Liver (tissue), 9 donors: ENCODE data around the gene SLC7A6. TPM values are rescaled to one million over a fixed set of nuclear protein-coding genes. Genes with fewer than 3 reads are reported as not detected.
A peak's percentile ranks its signal among the peaks of the same experiment; 100 is the strongest.

Source experiments
- DNase-seq: peaks from one replicate; pipeline ENCODE4 v3.0.0-alpha.2; 2017; ENCODE audit warnings: low spot score
- H3K27ac ChIP-seq, 2 donors: one replicate each; pipeline ENCODE4 v1.7.0; 2013; ENCODE audit warnings: inconsistent platforms in 2 of 2, low read length in 2 of 2, control low read depth in 1 of 2, low read depth in 1 of 2, mild to moderate bottlenecking in 1 of 2
- H3K27me3 ChIP-seq, 4 donors: one replicate each; pipeline versions ENCODE4 v1.6.1 to v1.7.0; 2013; ENCODE audit warnings: low read length in 3 of 4, inconsistent platforms in 1 of 4, mild to moderate bottlenecking in 1 of 4, moderate library complexity in 1 of 4; ENCODE audit not compliant: control insufficient read depth in 4 of 4, insufficient read depth in 4 of 4
- H3K36me3 ChIP-seq, 4 donors: one replicate each; pipeline versions ENCODE4 v1.6.1 to v1.7.0; 2013; ENCODE audit warnings: low read length in 3 of 4, mild to moderate bottlenecking in 3 of 4, low read depth in 1 of 4, moderate library complexity in 1 of 4; ENCODE audit not compliant: control insufficient read depth in 4 of 4, insufficient read depth in 3 of 4
- H3K4me1 ChIP-seq, 4 donors: one replicate each; pipeline versions ENCODE4 v1.6.1 to v1.7.0; 2013; ENCODE audit warnings: low read length in 3 of 4, mild to moderate bottlenecking in 3 of 4, moderate library complexity in 1 of 4; ENCODE audit not compliant: control insufficient read depth in 4 of 4, insufficient read depth in 4 of 4
- H3K4me3 ChIP-seq, 3 donors: one replicate each; pipeline versions ENCODE4 v1.6.1 to v1.7.0; 2013; ENCODE audit warnings: low read length in 3 of 3, control low read depth in 1 of 3, low read depth in 1 of 3, mild to moderate bottlenecking in 1 of 3
- H3K9ac ChIP-seq, 2 donors: one replicate each; pipeline ENCODE4 v1.7.0; 2013; ENCODE audit warnings: low read length in 2 of 2, mild to moderate bottlenecking in 2 of 2, moderate library complexity in 2 of 2, control low read depth in 1 of 2, low read depth in 1 of 2
- H3K9me3 ChIP-seq, 4 donors: one replicate each; pipeline versions ENCODE4 v1.6.1 to v1.7.0; 2013; ENCODE audit warnings: low read length in 3 of 4; ENCODE audit not compliant: control insufficient read depth in 4 of 4
- ATF3 ChIP-seq: IDR thresholded peaks from 2 replicates; pipeline ENCODE4 v1.6.1; 2016; ENCODE audit warnings: antibody characterized with exemption
- CTCF ChIP-seq: fragments of 150-350 bp; IDR thresholded peaks from 2 replicates; pipeline ENCODE4 v1.5.1; 2017; ENCODE audit warnings: improper control_type of control experiment, low read depth, low read length; ENCODE audit not compliant: missing input control
- EGR1 ChIP-seq, 2 donors: IDR thresholded peaks; 2 replicates each; pipeline ENCODE4 v1.6.1; 2016 to 2018; ENCODE audit warnings: antibody characterized with exemption in 2 of 2, low read depth in 2 of 2
- FOXA1 ChIP-seq: IDR thresholded peaks from 2 replicates; pipeline ENCODE4 v1.6.1; 2016; ENCODE audit warnings: antibody characterized with exemption
- FOXA2 ChIP-seq: IDR thresholded peaks from 2 replicates; pipeline ENCODE4 v1.6.1; 2016; ENCODE audit warnings: antibody characterized with exemption
- GABPA ChIP-seq, 2 donors: IDR thresholded peaks in 1 of 2; conservative IDR thresholded peaks in 1 of 2; 2 replicates each; pipeline ENCODE4 v1.6.1; 2016; ENCODE audit warnings: antibody characterized with exemption in 2 of 2, mild to moderate bottlenecking in 1 of 2, moderate library complexity in 1 of 2
- HNF4A ChIP-seq, 2 donors: conservative IDR thresholded peaks; 2 replicates each; pipeline ENCODE4 v1.6.1; 2016; ENCODE audit warnings: antibody characterized with exemption in 2 of 2, mild to moderate bottlenecking in 2 of 2
- HNF4G ChIP-seq: IDR thresholded peaks from 2 replicates; pipeline ENCODE4 v1.6.1; 2016; ENCODE audit warnings: antibody characterized with exemption
- JUND ChIP-seq, 2 donors: IDR thresholded peaks; 2 replicates each; pipeline ENCODE4 v1.6.1; 2016; ENCODE audit warnings: antibody characterized with exemption in 2 of 2
- NR2F2 ChIP-seq: IDR thresholded peaks from 2 replicates; pipeline ENCODE4 v1.6.1; 2016; ENCODE audit warnings: antibody characterized with exemption
- RAD21 ChIP-seq, 2 donors: IDR thresholded peaks; 2 replicates each; pipeline ENCODE4 v1.6.1; 2016; ENCODE audit warnings: antibody characterized with exemption in 2 of 2, mild to moderate bottlenecking in 2 of 2
- REST ChIP-seq: IDR thresholded peaks from 2 replicates; pipeline ENCODE4 v1.6.1; 2016; ENCODE audit warnings: antibody characterized with exemption, mild to moderate bottlenecking
- RXRA ChIP-seq, 2 donors: IDR thresholded peaks; 2 replicates each; pipeline ENCODE4 v1.6.1; 2017 to 2018; ENCODE audit warnings: antibody characterized with exemption in 2 of 2, mild to moderate bottlenecking in 1 of 2
- TAF1 ChIP-seq: conservative IDR thresholded peaks from 2 replicates; pipeline ENCODE4 v1.6.1; 2016; ENCODE audit warnings: antibody characterized with exemption, mild to moderate bottlenecking
- YY1 ChIP-seq: IDR thresholded peaks from 2 replicates; pipeline ENCODE4 v1.6.1; 2016; ENCODE audit warnings: antibody characterized with exemption, mild to moderate bottlenecking
- ZBTB33 ChIP-seq: IDR thresholded peaks from 2 replicates; pipeline ENCODE4 v1.6.1; 2016; ENCODE audit warnings: antibody characterized with exemption
- WGBS: extraction: QIAGEN DNeasy Blood & Tissue Kit; methylation state at CpG from one replicate; pipeline ENCODE4 v1.1.7; 2013; 5-methylcytosine and 5-hydroxymethylcytosine counted together
- polyA plus RNA-seq, 2 donors: library from polyadenylated mRNA; stranded (reverse) in 1 of 2; unstranded in 1 of 2; fragments of 200-250 nt in 1 of 2; fragments of >200 nt in 1 of 2; fragmentation: Nextera tagmentation in 1 of 2; extraction: Ambion mirVana in 1 of 2; gene quantifications; one replicate each; pipeline versions ENCODE4 v1.2.1 to v1.2.3, GENCODE V29; 2013 to 2015
- total RNA-seq, 2 donors: library from RNA; depleted of rRNA; stranded (reverse); fragments of >200 nt; gene quantifications; one replicate each; pipeline ENCODE4 v1.2.3, GENCODE V29; 2014
- TF ChIP-seq, protein P1 (sequence below): IDR thresholded peaks from 2 replicates; pipeline ENCODE4 v1.6.1; 2016; ENCODE audit warnings: antibody characterized with exemption
- donor health status: healthy.
- donor health status: healthy.
- donor health status: healthy.
- donor health status: healthy.
- donor health status: healthy.

The SLC7A6 gene
- total and polyA plus RNA-seq, 4 donors, result 1.2 to 4.9 (median 1.9) TPM

GRCh38 chr16:68259007-68259825 is 5.1 kb upstream of the SLC7A6 start:
- no peak overlapping the region for H3K4me3 ChIP-seq
- TF ChIP-seq ATF3 (no peak), FOXA1 (no peak), RAD21 (IDR thresholded peaks at IDR 0.05) (no peak), JUND (IDR thresholded peaks at IDR 0.05) (no peak), EGR1 (IDR thresholded peaks at IDR 0.05; ENCODE audit: low read depth in 2 of 2) (no peak), GABPA (IDR thresholded peaks at IDR 0.05 in 1 of 2, conservative IDR thresholded peaks at IDR 0.05 in 1 of 2) (no peak), CTCF (no peak), HNF4G (no peak), FOXA2 (no peak), YY1 (no peak), REST (no peak)
- H3K27me3 ChIP-seq, result no peaks in the 10 kb centered on the region
- DNase-seq, result no peak
- peaks cover 5 to 29% (median 24%) of the 10 kb centered on the region in 4 donors for H3K36me3 ChIP-seq
- H3K9ac ChIP-seq, result no peak overlapping the region
- no peak overlapping the region for H3K27ac ChIP-seq
- H3K9me3 ChIP-seq, result no peaks in the 10 kb centered on the region
- peaks cover 2 to 5% (median 3%) of the 10 kb centered on the region in 4 donors for H3K4me1 ChIP-seq
- 94% methylated on average over 27 of the region's 27 CpGs for WGBS

DNA sequence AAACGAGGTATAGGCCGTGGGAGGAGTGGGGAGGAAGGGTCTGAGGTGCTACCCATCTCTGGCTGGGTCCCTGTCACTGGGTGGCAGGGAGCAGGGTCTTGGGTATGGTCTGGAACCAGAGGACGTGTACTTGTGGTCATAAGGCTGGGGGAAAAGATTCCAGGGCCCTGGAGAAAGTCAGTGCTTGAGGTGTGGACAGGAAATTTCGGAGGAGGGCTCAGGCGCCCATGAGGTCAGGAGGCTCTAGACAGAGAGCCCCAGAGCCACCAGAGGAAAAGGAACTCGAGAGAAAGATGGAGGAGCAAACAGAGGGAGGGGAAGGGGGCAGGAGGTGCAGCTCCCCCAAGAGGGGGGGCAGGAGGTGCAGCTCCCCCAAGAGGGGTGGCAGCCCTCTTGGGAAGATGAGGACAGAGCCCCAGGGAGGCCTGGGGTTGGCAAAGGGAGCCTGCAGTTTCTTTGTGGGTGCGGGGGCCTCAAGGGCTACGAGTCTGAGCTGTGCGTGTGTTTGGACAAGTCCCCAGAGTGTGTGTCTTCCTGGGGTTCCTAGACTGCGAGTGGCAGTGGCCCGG is 683 bp upstream of the SLC7A6 start:
- Histone ChIP-seq H3K27ac (peak overlapping the region; percentile 45 to 79), H3K4me3 (peak overlapping the region; percentile 70 to 82 (median 72)), H3K27me3 (no peaks in the 10 kb centered on the region), H3K9ac (peak overlapping the region in 1 of 2 donors; percentile 57), H3K36me3 (peaks cover 0 to 19% (median 6%) of the 10 kb centered on the region in 4 donors), H3K4me1 (peaks cover 2 to 14% (median 10%) of the 10 kb centered on the region in 4 donors), H3K9me3 (no peaks in the 10 kb centered on the region)
- DNase-seq, result no peak
- 45% methylated on average over 11 of the region's 11 CpGs for WGBS
- TF ChIP-seq FOXA2, result no peak
- no peak for TF ChIP-seq JUND (IDR thresholded peaks at IDR 0.05)
- TF ChIP-seq GABPA (IDR thresholded peaks at IDR 0.05 in 1 of 2, conservative IDR thresholded peaks at IDR 0.05 in 1 of 2), result no peak
- no peak for TF ChIP-seq RAD21 (IDR thresholded peaks at IDR 0.05)
- TF ChIP-seq RXRA (IDR thresholded peaks at IDR 0.05), result no peak
- TF ChIP-seq ATF3, result no peak
- TF ChIP-seq, protein P1, sequence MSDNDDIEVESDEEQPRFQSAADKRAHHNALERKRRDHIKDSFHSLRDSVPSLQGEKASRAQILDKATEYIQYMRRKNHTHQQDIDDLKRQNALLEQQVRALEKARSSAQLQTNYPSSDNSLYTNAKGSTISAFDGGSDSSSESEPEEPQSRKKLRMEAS, result no peak
- TF ChIP-seq ZBTB33, result no peak
- TF ChIP-seq YY1, result no peak
- no peak for TF ChIP-seq TAF1
- no peak for TF ChIP-seq NR2F2
- no peak for TF ChIP-seq HNF4A (conservative IDR thresholded peaks at IDR 0.05)
- TF ChIP-seq CTCF, result no peak
- no peak for TF ChIP-seq HNF4G
- no peak for TF ChIP-seq FOXA1
- no peak for TF ChIP-seq EGR1 (IDR thresholded peaks at IDR 0.05; ENCODE audit: low read depth in 2 of 2)
